SU-DHL-6 (cell line): Measurements from ENCODE around the gene WWOX.

Experiments used
- H2AFZ ChIP-seq: fragments of 200-600 bp; sonication (generic); 2 replicates; pipeline ENCODE4 v1.6.1; 2014; ENCODE audit warnings: low read depth, mild to moderate bottlenecking, moderate library complexity, mixed read lengths, antibody characterized with exemption, low read length; ENCODE audit not compliant: severe bottlenecking
- H3F3A ChIP-seq: fragments of 200-600 bp; shearing (Covaris generic); 2 replicates; pipeline ENCODE4 v1.6.0; 2016; ENCODE audit warnings: antibody characterized with exemption, mild to moderate bottlenecking; ENCODE audit not compliant: insufficient read depth
- H3K27ac ChIP-seq: fragments of 200-600 bp; sonication (generic); 2 replicates; pipeline ENCODE4 v1.5.1; 2016; ENCODE audit warnings: low read depth, mild to moderate bottlenecking, low read length, moderate library complexity, mixed read lengths
- H3K27me3 ChIP-seq: fragments of 200-600 bp; sonication (generic), shearing (Covaris generic); 2 replicates; pipeline ENCODE4 v1.6.0; 2014; ENCODE audit warnings: mild to moderate bottlenecking, low read length
- H3K36me3 ChIP-seq: fragments of 200-600 bp; sonication (generic); 2 replicates; pipeline ENCODE4 v1.6.1; 2014; ENCODE audit warnings: mild to moderate bottlenecking, low read length, mixed read lengths
- H3K4me2 ChIP-seq: fragments of 300-600, 200-600 bp; shearing (Covaris generic), sonication (generic); 2 replicates; pipeline ENCODE4 v1.6.0; 2014; ENCODE audit warnings: low read length, low read depth, mild to moderate bottlenecking; ENCODE audit not compliant: poor library complexity, severe bottlenecking
- H3K4me3 ChIP-seq: fragments of 200-600 bp; sonication (generic); 2 replicates; pipeline ENCODE4 v1.5.1; 2014; ENCODE audit warnings: antibody characterized with exemption, low read length, mild to moderate bottlenecking, mixed read lengths; ENCODE audit not compliant: insufficient read depth, poor library complexity, severe bottlenecking
- H3K79me2 ChIP-seq: fragments of 200-600 bp; sonication (generic); 2 replicates; pipeline ENCODE4 v1.6.1; 2014; ENCODE audit warnings: mild to moderate bottlenecking, low read length, moderate library complexity; ENCODE audit not compliant: insufficient read depth
- H3K9ac ChIP-seq: fragments of 200-600 bp; sonication (generic); 2 replicates; pipeline ENCODE4 v1.7.0; 2014; ENCODE audit warnings: mild to moderate bottlenecking, low read length
- H3K9me2 ChIP-seq: fragments of 200-600 bp; sonication (generic); replicated peaks from 2 replicates; pipeline ENCODE4 v1.6.1; 2014; ENCODE audit warnings: low read length; ENCODE audit not compliant: insufficient read depth
- H3K9me3 ChIP-seq: fragments of 200-600 bp; sonication (generic); 2 replicates; pipeline ENCODE4 v1.6.1; 2014; ENCODE audit warnings: low read length, mixed read lengths; ENCODE audit not compliant: insufficient read depth
- H4K20me1 ChIP-seq: fragments of 200-600 bp; sonication (generic); 2 replicates; pipeline ENCODE4 v1.6.1; 2014; ENCODE audit warnings: low read depth, mild to moderate bottlenecking, antibody characterized with exemption, low read length, moderate library complexity, mixed read lengths
- EZH2phosphoT487 ChIP-seq: fragments of 200-600 bp; sonication (generic), shearing (Covaris generic); conservative IDR thresholded peaks from 2 replicates; pipeline ENCODE4 v1.6.1; 2018; ENCODE audit warnings: mild to moderate bottlenecking, antibody characterized with exemption, low read length, moderate library complexity, mixed read lengths
- TF ChIP-seq, protein P1 (sequence below): fragments of 200-600 bp; sonication (generic); IDR thresholded peaks from one replicate; pipeline ENCODE4 v1.5.1; 2017; ENCODE audit warnings: antibody characterized with exemption, mild to moderate bottlenecking, low read length, moderate library complexity; ENCODE audit not compliant: insufficient read depth, poor library complexity, severe bottlenecking

WWOX gene

DNA sequence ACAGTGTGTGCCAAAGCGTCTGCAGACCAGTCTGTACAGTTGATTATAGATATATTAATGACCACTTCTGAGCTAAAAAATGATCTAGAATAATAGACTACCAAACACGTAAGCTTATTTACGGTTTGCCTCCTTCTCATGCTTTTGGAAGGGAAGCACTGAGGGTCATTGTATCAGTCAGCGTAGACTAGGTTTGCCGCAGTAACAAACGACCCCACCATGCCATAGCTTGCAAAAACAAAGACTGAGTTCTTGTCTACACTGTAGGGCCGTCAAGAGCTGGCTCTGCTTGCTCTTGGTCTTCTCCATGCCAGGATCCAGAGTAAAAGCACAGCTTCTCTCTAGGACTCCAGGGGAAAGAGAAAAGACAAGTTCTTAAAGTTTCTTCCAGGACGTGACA lies 820.4 kb downstream of the WWOX start:
- H3K4me3 ChIP-seq = no peak overlapping the region
- no peaks in the 10 kb centered on the region for H3K27me3 ChIP-seq
- no peaks in the 10 kb centered on the region for H3K36me3 ChIP-seq
- TF ChIP-seq, protein P1, sequence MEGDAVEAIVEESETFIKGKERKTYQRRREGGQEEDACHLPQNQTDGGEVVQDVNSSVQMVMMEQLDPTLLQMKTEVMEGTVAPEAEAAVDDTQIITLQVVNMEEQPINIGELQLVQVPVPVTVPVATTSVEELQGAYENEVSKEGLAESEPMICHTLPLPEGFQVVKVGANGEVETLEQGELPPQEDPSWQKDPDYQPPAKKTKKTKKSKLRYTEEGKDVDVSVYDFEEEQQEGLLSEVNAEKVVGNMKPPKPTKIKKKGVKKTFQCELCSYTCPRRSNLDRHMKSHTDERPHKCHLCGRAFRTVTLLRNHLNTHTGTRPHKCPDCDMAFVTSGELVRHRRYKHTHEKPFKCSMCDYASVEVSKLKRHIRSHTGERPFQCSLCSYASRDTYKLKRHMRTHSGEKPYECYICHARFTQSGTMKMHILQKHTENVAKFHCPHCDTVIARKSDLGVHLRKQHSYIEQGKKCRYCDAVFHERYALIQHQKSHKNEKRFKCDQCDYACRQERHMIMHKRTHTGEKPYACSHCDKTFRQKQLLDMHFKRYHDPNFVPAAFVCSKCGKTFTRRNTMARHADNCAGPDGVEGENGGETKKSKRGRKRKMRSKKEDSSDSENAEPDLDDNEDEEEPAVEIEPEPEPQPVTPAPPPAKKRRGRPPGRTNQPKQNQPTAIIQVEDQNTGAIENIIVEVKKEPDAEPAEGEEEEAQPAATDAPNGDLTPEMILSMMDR = no peak
- TF ChIP-seq EZH2phosphoT487 = no peak
- H3K4me2 ChIP-seq = no peak overlapping the region
- no peak overlapping the region for H3K9ac ChIP-seq
- H3K27ac ChIP-seq = no peak overlapping the region
- no peaks in the 10 kb centered on the region for H3K79me2 ChIP-seq
- H3K9me2 ChIP-seq = no peaks in the 10 kb centered on the region
- no peaks in the 10 kb centered on the region for H3F3A ChIP-seq
- peaks cover 8% of the 10 kb centered on the region; the same call in 1 of the 2 replicates for H3K9me3 ChIP-seq
- no peak overlapping the region for H2AFZ ChIP-seq
- no peaks in the 10 kb centered on the region for H4K20me1 ChIP-seq

DNA sequence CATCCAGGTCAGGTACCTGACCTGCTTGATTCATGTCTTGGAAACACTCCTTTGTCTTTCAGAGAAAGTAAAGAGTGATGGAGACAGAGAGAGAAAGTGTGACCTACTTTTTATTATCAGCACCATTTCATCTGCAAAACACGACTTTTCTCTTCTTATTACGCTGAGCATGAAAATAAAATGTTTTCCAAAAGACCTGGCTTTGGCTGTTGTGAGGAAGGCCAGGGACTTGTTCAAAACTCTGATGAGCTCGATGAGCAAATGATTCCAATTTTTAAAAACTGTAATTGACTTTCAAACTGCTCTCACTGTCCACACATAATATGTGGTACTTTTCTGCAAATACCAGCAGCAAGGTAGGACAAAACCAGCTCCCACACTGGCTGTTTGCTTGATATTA lies 821.2 kb downstream of the WWOX start:
- H3K27ac ChIP-seq = no peak overlapping the region
- TF ChIP-seq EZH2phosphoT487 = no peak
- TF ChIP-seq, protein P1 = no peak
- H3K79me2 ChIP-seq = no peaks in the 10 kb centered on the region
- H3K4me3 ChIP-seq = no peak overlapping the region
- peaks cover 8% of the 10 kb centered on the region; the same call in 1 of the 2 replicates for H3K9me3 ChIP-seq
- no peak overlapping the region for H2AFZ ChIP-seq
- H3K27me3 ChIP-seq = no peaks in the 10 kb centered on the region
- H3F3A ChIP-seq = no peaks in the 10 kb centered on the region
- H3K36me3 ChIP-seq = no peaks in the 10 kb centered on the region
- no peaks in the 10 kb centered on the region for H3K9me2 ChIP-seq
- no peak overlapping the region for H3K4me2 ChIP-seq
- no peaks in the 10 kb centered on the region for H4K20me1 ChIP-seq
- no peak overlapping the region for H3K9ac ChIP-seq

DNA sequence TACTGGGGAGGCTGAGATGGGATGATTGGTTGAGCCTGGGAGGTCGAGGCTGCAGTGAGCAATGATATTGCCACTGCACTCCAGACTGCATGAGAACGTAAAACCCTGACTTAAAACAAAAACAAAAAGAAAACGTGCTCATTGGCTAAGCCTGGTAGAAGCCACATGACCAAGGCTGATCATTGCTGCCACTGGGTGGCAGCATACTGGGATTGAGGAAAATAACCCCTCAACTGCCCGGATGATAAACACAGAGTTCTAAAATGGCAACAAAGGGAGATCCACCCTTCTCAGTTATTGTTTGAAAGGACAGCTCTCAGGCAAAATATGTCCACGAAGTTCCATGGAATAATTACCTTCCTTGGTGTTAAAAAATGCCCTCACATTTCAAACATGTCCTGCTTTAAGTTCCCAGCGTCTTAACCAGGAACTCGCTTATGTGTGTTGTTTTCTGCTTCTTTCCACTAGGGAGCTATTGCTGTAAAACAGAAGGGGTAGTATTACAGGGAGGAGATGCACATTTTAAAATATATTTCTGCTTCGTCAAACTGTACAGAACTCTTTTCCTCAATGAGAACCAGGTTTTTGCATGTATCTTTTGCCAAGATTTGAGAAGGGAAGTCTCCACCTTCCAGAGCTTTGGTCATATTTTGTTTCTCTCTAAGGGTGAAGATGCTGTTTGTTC lies 825.8 kb downstream of the WWOX start:
- no peak overlapping the region for H3K9ac ChIP-seq
- H3K36me3 ChIP-seq = no peaks in the 10 kb centered on the region
- H3K27ac ChIP-seq = no peak overlapping the region
- no peaks in the 10 kb centered on the region for H3K79me2 ChIP-seq
- no peak overlapping the region for H3K4me3 ChIP-seq
- no peaks in the 10 kb centered on the region for H3K27me3 ChIP-seq
- H3K9me3 ChIP-seq = peaks cover 8% of the 10 kb centered on the region; the same call in 1 of the 2 replicates
- H3K9me2 ChIP-seq = no peaks in the 10 kb centered on the region
- H3K4me2 ChIP-seq = no peak overlapping the region
- H4K20me1 ChIP-seq = no peaks in the 10 kb centered on the region
- H2AFZ ChIP-seq = no peak overlapping the region
- TF ChIP-seq, protein P1 = peak; percentile 46
- TF ChIP-seq EZH2phosphoT487 = no peak
- H3F3A ChIP-seq = no peaks in the 10 kb centered on the region
